ENCODE measurements around the gene NLRC3.

DNA sequence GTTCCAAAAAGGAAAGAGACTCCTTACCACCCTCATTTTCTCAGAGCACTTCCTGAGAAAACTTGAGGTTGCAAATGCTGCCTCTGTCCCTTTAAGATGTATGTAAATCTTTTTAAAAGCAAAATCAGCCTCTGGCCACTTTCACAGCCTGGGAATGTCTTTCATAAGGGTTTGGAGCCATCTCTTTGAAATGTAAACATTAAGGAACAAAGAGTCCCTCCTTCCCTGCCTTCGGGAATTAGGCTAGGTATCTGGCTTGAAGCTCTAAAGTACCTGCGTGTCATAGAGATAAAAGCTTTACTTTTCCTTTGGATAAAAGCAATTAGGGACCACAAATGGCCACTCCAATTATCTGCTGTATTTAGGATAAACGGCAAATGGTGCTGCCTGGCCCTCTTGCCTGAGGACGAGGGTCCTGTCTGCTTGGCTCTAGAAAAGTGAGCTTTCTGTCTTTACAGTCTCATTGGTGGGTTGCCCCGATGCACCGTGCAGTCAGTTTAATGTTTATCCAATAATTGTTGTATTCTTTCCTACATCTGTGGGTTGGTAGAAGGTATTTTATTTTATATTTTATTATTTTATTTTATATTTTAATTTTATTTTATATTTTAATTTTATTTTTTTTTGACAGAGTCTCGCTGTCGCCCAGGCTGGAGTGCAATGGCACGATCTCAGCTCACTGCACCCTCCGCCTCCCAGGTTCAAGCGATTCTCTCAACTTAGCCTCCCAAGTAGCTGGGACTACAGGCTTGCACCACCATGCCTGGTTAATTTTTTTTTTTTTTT is 23.9 kb downstream of the NLRC3 start:
- TF ChIP-seq CTBP1 (IDR thresholded peaks at IDR 0.05; ENCODE audit: borderline replicate concordance) (no peak), TARDBP (IDR thresholded peaks at IDR 0.05) (no peak), ARNT (IDR thresholded peaks at IDR 0.05) (no peak), ELF4 (IDR thresholded peaks at IDR 0.05) (no peak), LEF1 (IDR thresholded peaks at IDR 0.05; ENCODE audit: borderline replicate concordance) (no peak), ZNF384 (IDR thresholded peaks at IDR 0.05) (no peak), BHLHE40 (IDR thresholded peaks at IDR 0.05; ENCODE audit: borderline replicate concordance) (no peak), SP1 (IDR thresholded peaks at IDR 0.05) (no peak), NFRKB (IDR thresholded peaks at IDR 0.05) (no peak), FOXM1 (IDR thresholded peaks at IDR 0.05; ENCODE audit: borderline replicate concordance) (no peak), FOXK2 (IDR thresholded peaks at IDR 0.05) (no peak), L3MBTL2 (conservative IDR thresholded peaks at IDR 0.05) (no peak), PKNOX1 (IDR thresholded peaks at IDR 0.05) (no peak)

Data from HEK293T (cell line).